ENCODE data around the gene DACH1.
"Not testable (repeated sequence)": the region's sequence is repeated elsewhere in the genome, so short reads cannot be mapped to it uniquely, and the experiment has no call there.

Gene DACH1

GRCh38 chr13:71837582-71837981, 29.4 kb downstream of the DACH1 start:
- in situ Hi-C loops (cut with MboI; ENCODE audit: low pct_unique_long_range_greater_than_20kb, low sequenced_read_pairs); DNase-seq: not testable (repeated sequence)

GRCh38 chr13:71831716-71832115, 35.3 kb downstream of the DACH1 start:
- DNase-seq = no peak
- in situ Hi-C loops (cut with MboI; ENCODE audit: low pct_unique_long_range_greater_than_20kb, low sequenced_read_pairs) = no loop called here

DNA sequence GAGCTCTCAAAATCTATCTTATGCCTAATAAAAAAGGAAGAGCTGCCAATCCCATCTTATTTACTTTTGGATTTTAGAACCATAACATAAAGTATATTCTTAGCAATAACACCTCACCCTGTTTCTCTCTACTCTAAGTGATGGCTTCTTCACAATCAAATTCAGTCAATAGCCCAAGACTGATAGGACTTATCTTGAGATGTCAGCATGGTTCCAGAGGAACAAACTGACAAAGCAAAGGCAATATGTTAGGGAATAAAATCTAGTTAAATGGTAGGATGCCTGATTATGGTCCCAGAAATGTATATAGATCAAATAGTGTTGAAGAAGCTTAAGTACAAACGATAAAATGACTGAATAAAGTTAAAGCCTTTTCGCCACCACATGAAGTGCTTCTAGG, 36.3 kb downstream of the DACH1 start:
- no peak for DNase-seq
- in situ Hi-C loops (cut with MboI; ENCODE audit: low pct_unique_long_range_greater_than_20kb, low sequenced_read_pairs) = no loop called here

GRCh38 chr13:71830323-71830722, 36.7 kb downstream of the DACH1 start:
- in situ Hi-C loops (cut with MboI; ENCODE audit: low pct_unique_long_range_greater_than_20kb, low sequenced_read_pairs) = no loop called here
- DNase-seq = no peak

GRCh38 chr13:71829547-71829946, 37.5 kb downstream of the DACH1 start:
- in situ Hi-C loops (cut with MboI; ENCODE audit: low pct_unique_long_range_greater_than_20kb, low sequenced_read_pairs) = no loop called here
- no peak for DNase-seq

DNA sequence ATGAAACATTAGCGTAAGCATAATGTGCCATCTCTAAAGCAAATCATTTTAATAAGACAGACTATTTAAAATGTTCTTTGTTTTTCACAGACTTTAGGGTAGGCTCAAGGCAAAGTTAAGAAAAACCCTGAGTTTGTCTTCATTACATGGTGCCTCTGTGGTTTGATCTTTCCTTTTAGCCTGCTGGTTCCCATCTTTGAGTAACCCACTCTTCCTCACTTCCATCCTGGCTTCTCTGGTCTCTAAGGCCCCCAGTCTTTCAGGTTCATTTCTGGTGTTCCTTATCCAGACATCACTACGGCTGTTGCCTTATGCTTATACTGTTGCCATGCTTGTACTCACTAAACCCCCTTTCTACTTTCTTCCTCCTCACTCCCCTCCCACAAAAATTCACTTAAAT, 38.4 kb downstream of the DACH1 start:
- in situ Hi-C loops (cut with MboI; ENCODE audit: low pct_unique_long_range_greater_than_20kb, low sequenced_read_pairs) = no loop called here
- DNase-seq = peak; percentile 2

GRCh38 chr13:71828117-71828516, 38.9 kb downstream of the DACH1 start:
- in situ Hi-C loops (cut with MboI; ENCODE audit: low pct_unique_long_range_greater_than_20kb, low sequenced_read_pairs) = no loop called here
- DNase-seq = peak; percentile 47

DNA sequence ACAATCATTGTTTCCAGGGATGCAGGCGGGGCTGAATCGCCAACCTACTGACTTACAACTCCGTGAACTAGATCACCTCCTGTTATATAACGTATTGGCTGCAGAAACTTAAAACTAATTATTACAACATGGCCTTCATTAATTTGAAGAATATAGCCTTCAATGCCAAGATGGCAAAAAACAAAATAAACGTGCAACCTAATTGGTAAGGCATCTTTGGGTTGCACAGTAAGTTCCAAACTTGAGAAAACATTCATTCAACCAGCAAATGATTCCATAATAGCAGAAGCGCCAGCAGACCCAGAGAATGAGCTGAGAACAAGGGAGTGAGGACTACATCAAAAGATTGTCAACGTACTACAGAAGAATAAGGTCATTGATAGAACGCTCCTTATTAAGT, 39.8 kb downstream of the DACH1 start:
- no peak for DNase-seq
- in situ Hi-C loops (cut with MboI; ENCODE audit: low pct_unique_long_range_greater_than_20kb, low sequenced_read_pairs) = no loop called here

DNA sequence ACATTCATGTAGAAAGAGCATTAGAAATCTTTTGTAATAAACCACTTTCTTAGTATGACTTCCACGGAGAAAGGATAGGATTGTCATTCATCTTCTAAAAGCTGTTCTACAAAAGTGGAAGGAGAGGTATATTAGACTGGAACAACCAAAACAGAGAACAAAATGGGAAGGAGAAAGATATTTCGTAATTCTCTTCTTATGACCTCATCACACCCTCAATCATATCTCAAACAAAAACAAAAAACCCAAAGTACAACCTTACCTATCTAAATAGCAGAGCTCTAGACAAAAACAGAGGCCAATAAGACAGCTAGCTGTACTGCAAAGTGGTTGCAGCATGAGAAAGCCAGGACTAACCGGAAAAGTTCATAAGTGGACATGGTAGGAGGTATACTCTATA, 46.3 kb downstream of the DACH1 start:
- in situ Hi-C loops (cut with MboI; ENCODE audit: low pct_unique_long_range_greater_than_20kb, low sequenced_read_pairs) = no loop called here
- no peak for DNase-seq

GRCh38 chr13:71817335-71817734, 49.7 kb downstream of the DACH1 start:
- no peak for DNase-seq
- in situ Hi-C loops (cut with MboI; ENCODE audit: low pct_unique_long_range_greater_than_20kb, low sequenced_read_pairs) = no loop called here

GRCh38 chr13:71814806-71815360, 52.1 kb downstream of the DACH1 start:
- in situ Hi-C loops (cut with MboI; ENCODE audit: low pct_unique_long_range_greater_than_20kb, low sequenced_read_pairs) = no loop called here
- no peak for DNase-seq

DNA sequence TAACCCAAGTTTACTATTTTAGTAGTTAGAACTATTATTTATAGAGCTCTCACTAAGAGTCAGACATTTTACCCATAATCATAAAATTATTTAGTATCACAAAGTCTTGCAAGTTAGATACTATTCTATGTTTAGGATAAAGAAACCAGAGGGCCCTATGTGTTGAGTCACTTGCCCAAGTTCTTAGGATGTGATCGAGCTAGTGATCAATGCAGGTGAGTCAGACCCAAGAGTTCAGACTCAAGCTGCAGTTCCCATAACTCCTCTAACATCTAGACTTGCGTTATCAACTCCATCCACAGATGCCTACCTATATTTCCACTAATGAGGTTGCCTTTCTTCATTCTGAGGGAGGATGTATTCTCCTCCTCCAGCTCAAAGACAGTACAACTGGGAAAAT, 53.8 kb downstream of the DACH1 start:
- in situ Hi-C loops (cut with MboI; ENCODE audit: low pct_unique_long_range_greater_than_20kb, low sequenced_read_pairs) = no loop called here
- no peak for DNase-seq

DNA sequence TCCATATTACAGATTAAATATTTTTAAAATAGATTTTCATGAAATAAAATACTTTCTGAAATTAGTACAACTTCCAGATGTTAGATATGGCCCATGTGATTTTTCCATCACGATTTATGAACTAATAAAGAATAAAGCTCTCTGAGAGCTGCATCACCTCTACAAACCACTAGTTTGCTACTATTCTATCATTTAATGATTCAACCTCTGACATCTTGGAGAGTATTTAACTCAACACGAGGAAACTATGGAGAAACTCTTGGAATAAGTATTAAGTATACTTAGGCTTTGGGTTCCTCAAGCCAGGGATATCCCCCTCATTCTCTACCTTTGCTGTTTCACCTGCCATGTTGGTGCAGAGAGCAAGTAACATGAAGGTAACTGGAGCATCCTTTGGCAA, 55.7 kb downstream of the DACH1 start:
- DNase-seq = no peak
- in situ Hi-C loops (cut with MboI; ENCODE audit: low pct_unique_long_range_greater_than_20kb, low sequenced_read_pairs) = no loop called here

- in situ Hi-C loops (cut with MboI; ENCODE audit: low pct_unique_long_range_greater_than_20kb, low sequenced_read_pairs) = no loop called here
These were observed 58.3 kb downstream of the DACH1 start for GRCh38 chr13:71808708-71809107.

GRCh38 chr13:71806886-71807285, 60.1 kb downstream of the DACH1 start:
- DNase-seq = no peak

More at GRCh38 chr13:71808708-71809107, 58.3 kb downstream of the DACH1 start:
- DNase-seq = no peak

DNA sequence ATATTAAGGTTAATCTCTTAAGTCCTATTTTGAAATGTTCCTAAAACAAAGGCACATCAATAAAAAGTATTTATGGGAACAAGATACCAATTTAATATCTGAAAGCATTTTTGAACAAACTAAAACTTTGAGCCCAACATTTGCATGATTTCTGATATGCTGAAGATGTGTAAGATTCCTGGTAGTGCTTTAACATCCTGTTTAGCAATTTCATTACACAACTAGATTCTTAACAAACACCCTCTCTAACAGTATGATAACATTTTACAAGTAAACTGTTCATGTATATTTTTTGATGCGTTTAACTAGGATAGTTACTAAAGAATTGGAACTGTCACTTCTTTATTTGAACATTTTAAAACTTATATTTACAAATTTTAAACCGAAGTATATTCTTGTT, 63.9 kb downstream of the DACH1 start:
- in situ Hi-C loops (cut with MboI; ENCODE audit: low pct_unique_long_range_greater_than_20kb, low sequenced_read_pairs) = no loop called here
- DNase-seq = no peak

More at GRCh38 chr13:71806886-71807285, 60.1 kb downstream of the DACH1 start:
- in situ Hi-C loops (cut with MboI; ENCODE audit: low pct_unique_long_range_greater_than_20kb, low sequenced_read_pairs) = no loop called here

DNA sequence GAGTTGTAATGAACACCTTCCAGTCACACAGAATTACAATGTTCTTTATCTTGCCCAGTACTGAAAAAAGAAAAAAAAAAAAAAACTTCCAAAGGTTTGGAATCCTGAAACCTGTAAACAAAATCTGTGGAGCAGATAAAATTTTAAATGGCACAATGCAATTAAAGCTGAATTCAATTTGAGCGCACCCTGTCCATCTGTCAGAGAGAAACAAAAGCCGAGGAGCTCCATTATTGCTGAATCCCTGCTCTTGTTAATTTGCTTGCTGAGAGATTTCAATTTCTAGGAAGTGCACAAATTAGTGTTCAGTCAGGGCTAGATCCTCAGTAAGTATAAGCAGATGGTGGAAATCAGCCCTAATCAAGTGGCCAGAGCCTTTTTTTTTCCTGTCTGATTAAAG, 65.2 kb downstream of the DACH1 start:
- in situ Hi-C loops (cut with MboI; ENCODE audit: low pct_unique_long_range_greater_than_20kb, low sequenced_read_pairs) = no loop called here
- DNase-seq = no peak

GRCh38 chr13:71801165-71801760, 65.7 kb downstream of the DACH1 start:
- in situ Hi-C loops (cut with MboI; ENCODE audit: low pct_unique_long_range_greater_than_20kb, low sequenced_read_pairs) = no loop called here
- DNase-seq = no peak

- DNase-seq = no peak
- in situ Hi-C loops (cut with MboI; ENCODE audit: low pct_unique_long_range_greater_than_20kb, low sequenced_read_pairs) = no loop called here
These were observed 67.7 kb downstream of the DACH1 start for GRCh38 chr13:71799324-71799723.

GRCh38 chr13:71798707-71799106, 68.3 kb downstream of the DACH1 start:
- in situ Hi-C loops (cut with MboI; ENCODE audit: low pct_unique_long_range_greater_than_20kb, low sequenced_read_pairs) = no loop called here
- DNase-seq = no peak

DNA sequence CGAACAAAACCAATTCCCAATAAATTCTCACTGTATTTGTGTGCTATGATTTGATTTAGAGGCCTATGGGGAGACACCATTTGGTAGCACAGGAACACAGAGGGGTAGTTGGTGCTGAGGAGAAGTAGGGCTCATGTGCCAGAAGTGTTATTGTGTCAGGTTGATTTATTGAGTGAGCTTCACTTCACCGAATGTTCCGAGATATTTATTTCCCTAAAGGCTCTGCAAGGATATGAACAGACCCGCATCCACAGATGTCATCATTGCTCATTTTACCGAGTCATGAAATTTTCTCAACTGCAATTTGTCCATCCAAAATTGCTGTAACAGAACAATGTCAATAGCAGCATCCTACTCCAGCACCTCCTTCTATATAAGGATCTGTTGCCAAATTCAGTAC, 69.5 kb downstream of the DACH1 start:
- in situ Hi-C loops (cut with MboI; ENCODE audit: low pct_unique_long_range_greater_than_20kb, low sequenced_read_pairs) = no loop called here
- DNase-seq = no peak
